Measurements from ENCODE around the gene PKP3.

GRCh38 chr11:358129-358800 lies 35.7 kb upstream of the PKP3 start:
- TF ChIP-seq, protein P1, sequence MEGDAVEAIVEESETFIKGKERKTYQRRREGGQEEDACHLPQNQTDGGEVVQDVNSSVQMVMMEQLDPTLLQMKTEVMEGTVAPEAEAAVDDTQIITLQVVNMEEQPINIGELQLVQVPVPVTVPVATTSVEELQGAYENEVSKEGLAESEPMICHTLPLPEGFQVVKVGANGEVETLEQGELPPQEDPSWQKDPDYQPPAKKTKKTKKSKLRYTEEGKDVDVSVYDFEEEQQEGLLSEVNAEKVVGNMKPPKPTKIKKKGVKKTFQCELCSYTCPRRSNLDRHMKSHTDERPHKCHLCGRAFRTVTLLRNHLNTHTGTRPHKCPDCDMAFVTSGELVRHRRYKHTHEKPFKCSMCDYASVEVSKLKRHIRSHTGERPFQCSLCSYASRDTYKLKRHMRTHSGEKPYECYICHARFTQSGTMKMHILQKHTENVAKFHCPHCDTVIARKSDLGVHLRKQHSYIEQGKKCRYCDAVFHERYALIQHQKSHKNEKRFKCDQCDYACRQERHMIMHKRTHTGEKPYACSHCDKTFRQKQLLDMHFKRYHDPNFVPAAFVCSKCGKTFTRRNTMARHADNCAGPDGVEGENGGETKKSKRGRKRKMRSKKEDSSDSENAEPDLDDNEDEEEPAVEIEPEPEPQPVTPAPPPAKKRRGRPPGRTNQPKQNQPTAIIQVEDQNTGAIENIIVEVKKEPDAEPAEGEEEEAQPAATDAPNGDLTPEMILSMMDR (optimal IDR thresholded peaks at IDR 0.05 in 1 of 3, IDR thresholded peaks at IDR 0.05 in 1 of 3, conservative IDR thresholded peaks at IDR 0.05 in 1 of 3; ENCODE audit: extremely low read depth in 1 of 3, insufficient read depth in 2 of 3, low read length in 3 of 3): no peak
- TF ChIP-seq EZH2 (IDR thresholded peaks at IDR 0.05; ENCODE audit: low read length): no peak
